Measurements from ENCODE around the gene ARHGAP9. TPM values are rescaled to one million over a fixed set of nuclear protein-coding genes. Genes with fewer than 3 reads are reported as not detected.

Gene ARHGAP9
- total RNA-seq, 1 experiment from 2014 or later: 3.6 TPM

DNA sequence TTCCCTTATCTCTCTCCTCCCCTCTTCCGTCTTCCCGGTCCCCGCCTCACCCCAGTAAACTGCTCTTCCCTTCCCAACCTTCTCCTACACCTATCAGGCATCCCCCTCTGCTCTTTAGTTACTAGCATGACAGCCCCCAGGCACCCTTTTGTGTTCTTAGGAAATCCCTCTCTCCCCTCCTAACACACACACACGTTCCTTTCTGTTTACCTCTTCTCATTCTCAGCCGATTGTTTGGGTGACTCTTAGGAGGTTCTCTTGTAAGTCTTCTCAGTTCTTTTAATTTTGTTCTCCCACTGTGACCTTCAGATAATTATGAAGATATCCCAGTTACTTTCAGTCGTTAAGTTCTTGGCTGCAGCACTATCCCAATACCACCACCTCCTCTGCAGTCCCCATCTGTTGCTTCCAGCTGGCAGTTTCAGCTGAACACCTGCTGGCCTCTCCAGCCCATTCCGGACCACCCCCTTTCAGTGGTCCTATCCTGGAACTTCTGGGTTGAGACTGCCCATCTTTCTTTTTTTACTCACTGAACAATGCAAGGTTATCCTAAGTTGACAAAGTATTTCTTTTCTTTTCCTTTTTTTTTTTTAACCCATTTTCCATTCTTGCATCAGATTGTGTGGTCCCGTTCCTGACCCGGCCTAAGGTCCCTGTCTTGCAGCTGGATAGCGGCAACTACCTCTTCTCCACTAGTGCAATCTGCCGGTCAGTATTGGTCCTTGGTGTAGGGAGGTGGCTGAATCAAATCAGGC is 8.9 kb upstream of the ARHGAP9 start:
- no peak for DNase-seq (ENCODE audit: low spot score)
- CTCF ChIA-PET: interaction anchor here (0.7 to 1.3 kb wide), 2 partner anchors 12 to 20 kb away, joined by 3 to 4 read pairs; no protein-coding TSS in a partner anchor
- H3K4me1 Mint-ChIP-seq: peaks cover 9% of the 10 kb centered on the region

DNA sequence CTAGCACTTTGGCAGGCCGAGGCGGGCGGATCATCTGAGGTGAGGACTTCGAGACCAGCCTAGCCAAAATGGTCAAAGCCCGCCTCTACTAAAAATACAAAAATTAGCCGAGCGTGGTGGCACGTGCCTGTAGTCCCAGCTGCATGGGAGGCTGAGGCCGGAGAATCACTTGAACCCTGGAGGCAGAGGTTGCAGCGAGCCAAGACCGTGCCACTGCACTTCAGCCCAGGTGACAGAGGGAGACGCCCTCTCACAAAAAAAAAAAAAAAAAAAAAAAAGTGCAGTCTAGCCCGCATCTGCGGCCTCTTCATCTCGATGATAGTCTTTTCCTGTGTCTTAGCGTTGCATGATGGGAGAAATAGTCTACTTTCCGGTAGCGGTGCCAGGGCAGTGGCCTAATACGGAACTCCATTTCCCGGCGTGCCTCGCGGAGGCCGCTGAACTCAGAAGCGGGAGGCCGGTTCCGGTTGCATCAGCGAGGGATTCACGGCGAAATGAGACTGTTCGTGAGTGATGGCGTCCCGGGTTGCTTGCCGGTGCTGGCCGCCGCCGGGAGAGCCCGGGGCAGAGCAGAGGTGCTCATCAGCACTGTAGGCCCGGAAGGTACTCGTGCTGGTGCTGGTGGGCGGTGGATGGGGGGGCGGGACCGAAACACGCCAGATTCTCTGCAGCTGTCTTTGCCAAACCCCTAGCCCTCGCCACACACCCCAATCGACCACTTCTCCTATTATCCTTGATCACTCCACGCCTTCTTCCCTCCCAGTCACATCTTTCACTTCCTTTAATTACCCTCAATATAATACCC is 8.1 kb upstream of the ARHGAP9 start, which contains the start of gene MARS1:
Gene MARS1, plus strand, starts transcription at position 472 of the 805 bp plus-strand sequence. Its CDS starts 23 bp downstream, at position 495.
- Mint-ChIP-seq H3K9me3 (peaks cover 3% of the 10 kb centered on the region), H3K27me3 (ENCODE audit: low read depth) (no peaks in the 10 kb centered on the region; the same call in 1 of the 2 replicates), H3K27ac (peak within 1 kb of the TSS; percentile 93), H3K36me3 (peaks cover 47% of the 10 kb centered on the region), H3K4me1 (peaks cover 15% of the 10 kb centered on the region), H3K4me3 (peak within 1 kb of the TSS; percentile 99)
- POLR2A ChIA-PET: interaction anchor here (0.9 to 1.5 kb wide), 3 partner anchors 12 to 33 kb away, joined by 4 to 8 read pairs (median 4); partner anchors contain the start of gene INHBE
- ATAC-seq: peak; percentile 97
- peak; percentile 92 for DNase-seq (ENCODE audit: low spot score)
- CTCF ChIA-PET: interaction anchor here (0.7 to 1.4 kb wide), 4 partner anchors 11 to 401 kb away, joined by 3 to 11 read pairs (median 5); no protein-coding TSS in a partner anchor
- TF ChIP-seq TEAD1 (CRISPR knock-in tag; IDR thresholded peaks at IDR 0.05) (no peak; the same call in 1 of the 2 replicates), MYBL2 (CRISPR knock-in tag; IDR thresholded peaks at IDR 0.05) (peak; percentile 39; the same call in 1 of the 2 replicates), EMX1 (CRISPR knock-in tag; IDR thresholded peaks at IDR 0.05) (peak; percentile 63; the same call in 1 of the 2 replicates), ZNF121 (CRISPR knock-in tag; IDR thresholded peaks at IDR 0.05) (0 out of 2 replicates have a peak, but pooled peaks have one; percentile 16), GTF2I (CRISPR knock-in tag; conservative IDR thresholded peaks at IDR 0.05) (peak; percentile 90), RELA (CRISPR knock-in tag; IDR thresholded peaks at IDR 0.05; ENCODE audit: borderline replicate concordance) (no peak), ETV6 (CRISPR knock-in tag; IDR thresholded peaks at IDR 0.05) (peak; percentile 77), ZNF416 (CRISPR knock-in tag; IDR thresholded peaks at IDR 0.05) (0 out of 2 replicates have a peak, but pooled peaks have one; percentile 14), CREB1 (CRISPR knock-in tag; IDR thresholded peaks at IDR 0.05) (no peak)
- TF ChIP-seq, protein P1, sequence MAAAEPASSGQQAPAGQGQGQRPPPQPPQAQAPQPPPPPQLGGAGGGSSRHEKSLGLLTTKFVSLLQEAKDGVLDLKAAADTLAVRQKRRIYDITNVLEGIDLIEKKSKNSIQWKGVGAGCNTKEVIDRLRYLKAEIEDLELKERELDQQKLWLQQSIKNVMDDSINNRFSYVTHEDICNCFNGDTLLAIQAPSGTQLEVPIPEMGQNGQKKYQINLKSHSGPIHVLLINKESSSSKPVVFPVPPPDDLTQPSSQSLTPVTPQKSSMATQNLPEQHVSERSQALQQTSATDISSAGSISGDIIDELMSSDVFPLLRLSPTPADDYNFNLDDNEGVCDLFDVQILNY (CRISPR knock-in tag; IDR thresholded peaks at IDR 0.05): 0 out of 2 replicates have a peak, but pooled peaks have one; percentile 38
- TF ChIP-seq, protein P2, sequence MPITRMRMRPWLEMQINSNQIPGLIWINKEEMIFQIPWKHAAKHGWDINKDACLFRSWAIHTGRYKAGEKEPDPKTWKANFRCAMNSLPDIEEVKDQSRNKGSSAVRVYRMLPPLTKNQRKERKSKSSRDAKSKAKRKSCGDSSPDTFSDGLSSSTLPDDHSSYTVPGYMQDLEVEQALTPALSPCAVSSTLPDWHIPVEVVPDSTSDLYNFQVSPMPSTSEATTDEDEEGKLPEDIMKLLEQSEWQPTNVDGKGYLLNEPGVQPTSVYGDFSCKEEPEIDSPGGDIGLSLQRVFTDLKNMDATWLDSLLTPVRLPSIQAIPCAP (CRISPR knock-in tag; IDR thresholded peaks at IDR 0.05): no peak
- TF ChIP-seq, protein P3, sequence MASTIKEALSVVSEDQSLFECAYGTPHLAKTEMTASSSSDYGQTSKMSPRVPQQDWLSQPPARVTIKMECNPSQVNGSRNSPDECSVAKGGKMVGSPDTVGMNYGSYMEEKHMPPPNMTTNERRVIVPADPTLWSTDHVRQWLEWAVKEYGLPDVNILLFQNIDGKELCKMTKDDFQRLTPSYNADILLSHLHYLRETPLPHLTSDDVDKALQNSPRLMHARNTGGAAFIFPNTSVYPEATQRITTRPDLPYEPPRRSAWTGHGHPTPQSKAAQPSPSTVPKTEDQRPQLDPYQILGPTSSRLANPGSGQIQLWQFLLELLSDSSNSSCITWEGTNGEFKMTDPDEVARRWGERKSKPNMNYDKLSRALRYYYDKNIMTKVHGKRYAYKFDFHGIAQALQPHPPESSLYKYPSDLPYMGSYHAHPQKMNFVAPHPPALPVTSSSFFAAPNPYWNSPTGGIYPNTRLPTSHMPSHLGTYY (CRISPR knock-in tag; IDR thresholded peaks at IDR 0.05): peak; percentile 58; the same call in 1 of the 2 replicates
- TF ChIP-seq, protein P4, sequence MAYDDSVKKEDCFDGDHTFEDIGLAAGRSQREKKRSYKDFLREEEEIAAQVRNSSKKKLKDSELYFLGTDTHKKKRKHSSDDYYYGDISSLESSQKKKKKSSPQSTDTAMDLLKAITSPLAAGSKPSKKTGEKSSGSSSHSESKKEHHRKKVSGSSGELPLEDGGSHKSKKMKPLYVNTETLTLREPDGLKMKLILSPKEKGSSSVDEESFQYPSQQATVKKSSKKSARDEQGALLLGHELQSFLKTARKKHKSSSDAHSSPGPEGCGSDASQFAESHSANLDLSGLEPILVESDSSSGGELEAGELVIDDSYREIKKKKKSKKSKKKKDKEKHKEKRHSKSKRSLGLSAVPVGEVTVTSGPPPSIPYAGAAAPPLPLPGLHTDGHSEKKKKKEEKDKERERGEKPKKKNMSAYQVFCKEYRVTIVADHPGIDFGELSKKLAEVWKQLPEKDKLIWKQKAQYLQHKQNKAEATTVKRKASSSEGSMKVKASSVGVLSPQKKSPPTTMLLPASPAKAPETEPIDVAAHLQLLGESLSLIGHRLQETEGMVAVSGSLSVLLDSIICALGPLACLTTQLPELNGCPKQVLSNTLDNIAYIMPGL (CRISPR knock-in tag; IDR thresholded peaks at IDR 0.05): peak; percentile 77
- TF ChIP-seq, protein P5, sequence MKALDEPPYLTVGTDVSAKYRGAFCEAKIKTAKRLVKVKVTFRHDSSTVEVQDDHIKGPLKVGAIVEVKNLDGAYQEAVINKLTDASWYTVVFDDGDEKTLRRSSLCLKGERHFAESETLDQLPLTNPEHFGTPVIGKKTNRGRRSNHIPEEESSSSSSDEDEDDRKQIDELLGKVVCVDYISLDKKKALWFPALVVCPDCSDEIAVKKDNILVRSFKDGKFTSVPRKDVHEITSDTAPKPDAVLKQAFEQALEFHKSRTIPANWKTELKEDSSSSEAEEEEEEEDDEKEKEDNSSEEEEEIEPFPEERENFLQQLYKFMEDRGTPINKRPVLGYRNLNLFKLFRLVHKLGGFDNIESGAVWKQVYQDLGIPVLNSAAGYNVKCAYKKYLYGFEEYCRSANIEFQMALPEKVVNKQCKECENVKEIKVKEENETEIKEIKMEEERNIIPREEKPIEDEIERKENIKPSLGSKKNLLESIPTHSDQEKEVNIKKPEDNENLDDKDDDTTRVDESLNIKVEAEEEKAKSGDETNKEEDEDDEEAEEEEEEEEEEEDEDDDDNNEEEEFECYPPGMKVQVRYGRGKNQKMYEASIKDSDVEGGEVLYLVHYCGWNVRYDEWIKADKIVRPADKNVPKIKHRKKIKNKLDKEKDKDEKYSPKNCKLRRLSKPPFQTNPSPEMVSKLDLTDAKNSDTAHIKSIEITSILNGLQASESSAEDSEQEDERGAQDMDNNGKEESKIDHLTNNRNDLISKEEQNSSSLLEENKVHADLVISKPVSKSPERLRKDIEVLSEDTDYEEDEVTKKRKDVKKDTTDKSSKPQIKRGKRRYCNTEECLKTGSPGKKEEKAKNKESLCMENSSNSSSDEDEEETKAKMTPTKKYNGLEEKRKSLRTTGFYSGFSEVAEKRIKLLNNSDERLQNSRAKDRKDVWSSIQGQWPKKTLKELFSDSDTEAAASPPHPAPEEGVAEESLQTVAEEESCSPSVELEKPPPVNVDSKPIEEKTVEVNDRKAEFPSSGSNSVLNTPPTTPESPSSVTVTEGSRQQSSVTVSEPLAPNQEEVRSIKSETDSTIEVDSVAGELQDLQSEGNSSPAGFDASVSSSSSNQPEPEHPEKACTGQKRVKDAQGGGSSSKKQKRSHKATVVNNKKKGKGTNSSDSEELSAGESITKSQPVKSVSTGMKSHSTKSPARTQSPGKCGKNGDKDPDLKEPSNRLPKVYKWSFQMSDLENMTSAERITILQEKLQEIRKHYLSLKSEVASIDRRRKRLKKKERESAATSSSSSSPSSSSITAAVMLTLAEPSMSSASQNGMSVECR (CRISPR knock-in tag; IDR thresholded peaks at IDR 0.05; ENCODE audit: borderline replicate concordance): peak; percentile 75; the same call in 1 of the 2 replicates
- TF ChIP-seq, protein P6, sequence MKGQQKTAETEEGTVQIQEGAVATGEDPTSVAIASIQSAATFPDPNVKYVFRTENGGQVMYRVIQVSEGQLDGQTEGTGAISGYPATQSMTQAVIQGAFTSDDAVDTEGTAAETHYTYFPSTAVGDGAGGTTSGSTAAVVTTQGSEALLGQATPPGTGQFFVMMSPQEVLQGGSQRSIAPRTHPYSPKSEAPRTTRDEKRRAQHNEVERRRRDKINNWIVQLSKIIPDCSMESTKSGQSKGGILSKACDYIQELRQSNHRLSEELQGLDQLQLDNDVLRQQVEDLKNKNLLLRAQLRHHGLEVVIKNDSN (CRISPR knock-in tag; IDR thresholded peaks at IDR 0.05): 0 out of 2 replicates have a peak, but pooled peaks have one; percentile 23

More for the DNA sequence above, 8.9 kb upstream of the ARHGAP9 start:
- peaks cover 6% of the 10 kb centered on the region for H3K9me3 Mint-ChIP-seq
- ATAC-seq: no peak
- H3K27me3 Mint-ChIP-seq (ENCODE audit: low read depth): no peaks in the 10 kb centered on the region; the same call in 1 of the 2 replicates
- H3K27ac Mint-ChIP-seq: peak overlapping the region; percentile 93
- peak overlapping the region; percentile 99 for H3K4me3 Mint-ChIP-seq
- POLR2A ChIA-PET: interaction anchor here (0.9 to 1.5 kb wide), 2 partner anchors 14 to 34 kb away, joined by 4 read pairs; partner anchors contain the start of gene INHBE
- H3K36me3 Mint-ChIP-seq: peaks cover 50% of the 10 kb centered on the region
- TF ChIP-seq, protein P4 (CRISPR knock-in tag; IDR thresholded peaks at IDR 0.05): no peak
- TF ChIP-seq, protein P7, sequence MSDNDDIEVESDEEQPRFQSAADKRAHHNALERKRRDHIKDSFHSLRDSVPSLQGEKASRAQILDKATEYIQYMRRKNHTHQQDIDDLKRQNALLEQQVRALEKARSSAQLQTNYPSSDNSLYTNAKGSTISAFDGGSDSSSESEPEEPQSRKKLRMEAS (CRISPR knock-in tag; IDR thresholded peaks at IDR 0.05): 0 out of 2 replicates have a peak, but pooled peaks have one; percentile 19
